Measurements from ENCODE around the gene PRKAB1. TPM values are rescaled to one million over a fixed set of nuclear protein-coding genes. Genes with fewer than 3 reads are reported as not detected.

Gene PRKAB1
- polyA plus RNA-seq, 2 of the 4 experiments (the other 2 are of a cell fraction) = 19.0 to 49.2 TPM

GRCh38 chr12:119711693-119712092 is 43.8 kb downstream of the PRKAB1 start:
- POLR2A ChIA-PET = no interaction called here
- Histone ChIP-seq H3K4me1 (peaks cover 10% of the 10 kb centered on the region), H3K4me3 (no peak overlapping the region), H3K27ac (no peak overlapping the region), H3K4me2 (no peak overlapping the region), H3K9me3 (no peaks in the 10 kb centered on the region)
- WGBS (ENCODE audit: missing lambda C conversion rate) = 97% methylated on average over 4 of the region's 4 CpGs
- CTCF ChIA-PET = interaction anchor here (1.0 to 1.7 kb wide), 2 partner anchors 10 to 13 kb away, joined by 3 to 6 read pairs; no protein-coding TSS in a partner anchor
- no peak for DNase-seq (ENCODE audit: low read depth in 1 of 2, low spot score in 1 of 2)
- ATAC-seq = no peak
- no peak for FAIRE-seq
- no peak for TF ChIP-seq ZFP36 (IDR thresholded peaks at IDR 0.05; ENCODE audit: borderline replicate concordance, partially characterized antibody)
- TF ChIP-seq FOSB (CRISPR knock-in tag; IDR thresholded peaks at IDR 0.05) = no peak
- TF ChIP-seq MAFK (IDR thresholded peaks at IDR 0.05; ENCODE audit: partially characterized antibody) = no peak
- TF ChIP-seq POLR2AphosphoS2 (conservative IDR thresholded peaks at IDR 0.05; ENCODE audit: low read length) = no peak
- TF ChIP-seq MAX (IDR thresholded peaks at IDR 0.05) = no peak
- TF ChIP-seq HES2 (IDR thresholded peaks at IDR 0.05) = no peak
- TF ChIP-seq RAD21 (conservative IDR thresholded peaks at IDR 0.05 in 1 of 2, IDR thresholded peaks at IDR 0.05 in 1 of 2) = no peak
- no peak for TF ChIP-seq HEYL (CRISPR knock-in tag; IDR thresholded peaks at IDR 0.05)
- no peak for TF ChIP-seq RNF2 (IDR thresholded peaks at IDR 0.05; ENCODE audit: borderline replicate concordance, low read depth)
- TF ChIP-seq CHD4 (IDR thresholded peaks at IDR 0.05; ENCODE audit: borderline replicate concordance) = no peak
- TF ChIP-seq USF2 (IDR thresholded peaks at IDR 0.05) = no peak

GRCh38 chr12:119712721-119713120 is 44.8 kb downstream of the PRKAB1 start:
- Histone ChIP-seq H3K4me1 (peaks cover 15% of the 10 kb centered on the region), H3K9me3 (no peaks in the 10 kb centered on the region), H3K4me3 (no peak overlapping the region), H3K27ac (no peak overlapping the region), H3K4me2 (no peak overlapping the region)
- ChIA-PET CTCF (interaction anchor here (1.0 kb wide), 1 partner anchor 14 kb away, joined by 3 read pairs; no protein-coding TSS in a partner anchor), POLR2A (no interaction called here)
- ATAC-seq (no peak), DNase-seq (ENCODE audit: low read depth in 1 of 2, low spot score in 1 of 2) (no peak), FAIRE-seq (no peak)
- WGBS (ENCODE audit: missing lambda C conversion rate) = 95% methylated on average over 11 of the region's 11 CpGs
- TF ChIP-seq BHLHE40 (IDR thresholded peaks at IDR 0.05; ENCODE audit: low read depth, low read length) = no peak
- peak; percentile 90 for TF ChIP-seq MAFK (IDR thresholded peaks at IDR 0.05; ENCODE audit: partially characterized antibody)

- POLR2A ChIA-PET = no interaction called here
Measured at GRCh38 chr12:119713551-119714031, 45.7 kb downstream of the PRKAB1 start.

More at GRCh38 chr12:119713551-119714031, 45.7 kb downstream of the PRKAB1 start:
- Histone ChIP-seq H3K4me3 (no peak overlapping the region), H3K9me3 (no peaks in the 10 kb centered on the region), H3K27ac (no peak overlapping the region), H3K4me2 (no peak overlapping the region), H3K4me1 (peaks cover 15% of the 10 kb centered on the region)
- over 99% methylated on average over 8 of the region's 8 CpGs for WGBS (ENCODE audit: missing lambda C conversion rate)
- FAIRE-seq (no peak), ATAC-seq (no peak), DNase-seq (ENCODE audit: low read depth in 1 of 2, low spot score in 1 of 2) (no peak)
- CTCF ChIA-PET = interaction anchor here (1.3 kb wide), 1 partner anchor 19 kb away, joined by 4 read pairs; no protein-coding TSS in a partner anchor
- no peak for TF ChIP-seq ESRRA (IDR thresholded peaks at IDR 0.05; ENCODE audit: borderline replicate concordance, low read length)
- no peak for TF ChIP-seq SMC3 (IDR thresholded peaks at IDR 0.05)
- TF ChIP-seq HOXA7 (CRISPR knock-in tag; IDR thresholded peaks at IDR 0.05) = no peak
- no peak for TF ChIP-seq E2F6 (IDR thresholded peaks at IDR 0.05; ENCODE audit: borderline replicate concordance, low read depth)
- TF ChIP-seq RARB (CRISPR knock-in tag; IDR thresholded peaks at IDR 0.05) = no peak
- TF ChIP-seq PBX3 (IDR thresholded peaks at IDR 0.05) = no peak
- TF ChIP-seq JUNB (IDR thresholded peaks at IDR 0.05) = no peak
- TF ChIP-seq POLR2AphosphoS2 (conservative IDR thresholded peaks at IDR 0.05; ENCODE audit: low read length) = no peak
- TF ChIP-seq NFE2L2 (conservative IDR thresholded peaks at IDR 0.05; ENCODE audit: low read length) = no peak
- TF ChIP-seq CBX8 (IDR thresholded peaks at IDR 0.05) = no peak
- TF ChIP-seq ELK1 (IDR thresholded peaks at IDR 0.05; ENCODE audit: low read depth, low read length) = no peak
- no peak for TF ChIP-seq TP53 (CRISPR knock-in tag; IDR thresholded peaks at IDR 0.05)
- TF ChIP-seq REST (IDR thresholded peaks at IDR 0.05) = no peak
- TF ChIP-seq NPAS2 (CRISPR knock-in tag; IDR thresholded peaks at IDR 0.05; ENCODE audit: borderline replicate concordance) = no peak
- TF ChIP-seq EHMT2 (IDR thresholded peaks at IDR 0.05; ENCODE audit: low read depth) = no peak

Measured in A549 (cell line).